Measurements from ENCODE around the gene PEX16.

Gene PEX16

DNA sequence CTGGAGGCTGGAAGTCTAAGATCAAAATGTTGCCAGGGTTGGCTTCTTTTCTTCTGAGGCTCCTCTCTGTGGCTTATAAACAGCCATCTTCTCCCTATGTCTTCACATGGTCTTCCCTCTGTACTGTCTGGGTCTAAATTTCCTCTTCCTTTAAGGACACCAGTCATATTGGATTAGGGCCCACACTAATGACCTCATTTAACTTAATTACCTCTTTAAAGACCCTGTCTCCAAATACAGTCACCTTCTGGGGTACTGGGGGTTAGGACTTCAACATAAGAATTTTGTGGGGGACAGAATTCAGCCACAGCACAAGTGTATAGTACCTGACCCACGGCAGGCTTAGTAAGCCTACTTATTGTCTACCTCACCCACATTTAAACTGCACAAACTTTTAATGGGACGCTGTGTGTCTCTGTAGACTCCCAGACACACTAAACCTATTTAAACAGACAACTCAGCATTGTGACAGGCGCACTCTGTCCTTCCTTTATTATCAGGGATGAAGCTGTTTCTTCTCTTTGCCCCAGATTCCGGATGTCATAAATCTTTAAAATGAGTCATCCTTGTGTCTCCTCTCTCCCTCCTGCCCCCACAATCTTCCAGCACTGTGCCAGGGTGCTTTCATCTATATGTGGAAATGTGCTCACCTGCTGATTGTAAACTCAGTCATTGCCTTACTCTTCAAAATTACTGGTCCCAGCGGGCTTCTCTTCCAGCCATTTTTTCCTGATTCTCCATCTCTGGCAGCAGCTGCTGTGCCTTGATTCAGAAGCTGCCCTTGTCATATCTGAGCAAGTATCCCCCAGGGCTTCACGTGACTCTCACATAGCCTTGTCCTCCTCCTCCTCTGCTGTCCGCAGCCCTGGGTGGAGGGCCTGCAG lies 37.6 kb downstream of the PEX16 start:
- DNase-seq = no peak

DNA sequence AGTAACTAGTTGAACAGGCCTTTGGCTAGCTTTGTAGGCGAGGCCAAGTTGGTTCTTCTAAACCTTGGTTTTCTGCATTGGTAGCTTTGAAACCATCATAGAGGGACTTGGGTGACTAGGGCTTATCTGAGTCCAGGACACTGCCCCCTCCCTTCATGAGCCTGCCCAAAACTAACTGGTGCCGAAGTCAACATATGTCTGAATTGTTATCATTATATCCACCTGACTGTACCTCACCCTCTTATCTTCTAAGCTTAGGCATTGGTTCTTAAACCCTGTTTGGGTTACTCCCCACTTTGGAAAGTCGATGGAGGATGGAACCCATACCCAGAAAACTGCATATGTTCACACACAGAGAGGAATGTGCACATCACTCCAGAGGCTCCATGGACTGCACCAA lies 39.8 kb downstream of the PEX16 start:
- DNase-seq = no peak

DNA sequence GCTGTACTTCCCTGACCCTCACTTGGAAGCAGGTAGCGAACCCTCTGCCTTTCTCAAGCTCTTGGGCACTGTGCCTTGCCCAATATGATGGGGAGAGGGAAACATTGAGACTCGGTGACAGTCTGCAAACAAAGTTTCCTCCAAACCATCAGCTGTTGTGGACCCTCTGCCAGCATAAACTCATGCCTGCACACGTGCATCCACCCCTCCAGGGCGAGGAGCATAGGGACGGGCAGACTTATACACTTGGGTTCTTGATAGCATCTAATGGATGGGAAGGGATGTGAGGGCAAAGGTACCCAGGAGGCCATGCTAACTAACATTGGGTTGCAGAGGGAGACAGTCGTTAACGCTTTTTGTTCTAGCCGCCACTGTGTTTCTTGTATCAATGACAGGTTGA lies 40.5 kb downstream of the PEX16 start:
- DNase-seq = no peak

DNA sequence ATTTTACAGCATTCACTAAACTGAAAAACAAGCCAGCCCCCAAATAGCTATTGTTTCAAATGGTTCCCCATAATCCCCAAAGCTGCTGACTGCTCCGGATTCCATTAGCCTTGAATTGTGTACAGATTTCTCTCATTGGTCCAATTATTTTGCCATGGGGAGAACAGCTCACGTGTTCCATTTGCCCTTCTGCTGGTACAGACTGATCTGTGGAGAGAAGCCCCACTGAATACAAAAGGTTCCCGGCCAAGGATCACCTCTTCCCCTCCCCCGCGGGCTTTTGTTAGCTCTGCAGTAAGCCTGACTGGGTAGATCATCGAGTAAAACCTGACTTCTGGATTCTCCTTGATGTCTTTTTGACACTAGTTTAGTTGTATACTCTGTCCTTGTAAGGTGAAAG lies 41.3 kb downstream of the PEX16 start:
- no peak for DNase-seq

DNA sequence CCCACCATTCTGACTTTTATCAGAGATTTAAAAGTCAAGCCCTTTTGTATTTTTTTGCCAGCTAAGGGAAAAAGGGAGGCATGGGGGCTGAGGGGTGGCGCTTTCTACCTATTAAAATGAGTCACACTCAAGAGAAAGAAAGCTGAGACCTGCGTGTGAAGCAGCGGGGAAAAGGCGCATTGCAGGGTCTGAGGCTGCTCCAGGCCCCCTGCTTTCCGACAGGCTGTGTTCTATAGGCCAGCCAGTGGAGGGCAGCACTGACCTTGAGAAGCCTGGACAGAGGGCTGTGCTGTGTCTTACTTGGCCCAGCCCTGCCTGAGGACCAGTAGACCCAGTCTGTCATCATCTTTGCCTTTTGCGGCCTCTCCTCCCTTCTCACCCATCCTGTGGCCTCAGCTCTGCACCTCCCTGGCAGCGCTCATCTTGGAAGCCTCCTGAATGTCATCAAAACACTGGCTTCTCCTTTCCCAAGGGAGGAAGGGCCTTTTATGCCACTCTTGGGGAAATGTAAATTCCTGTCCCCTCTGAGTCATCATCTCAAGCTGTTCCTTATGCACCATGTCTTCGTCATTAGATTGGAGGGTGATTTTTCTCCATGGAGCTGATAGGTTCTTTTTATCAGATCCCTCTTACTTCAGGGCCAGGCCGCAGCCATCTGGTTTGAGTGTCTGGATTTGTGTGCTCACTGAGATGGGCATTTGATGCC lies 44.9 kb downstream of the PEX16 start:
- no peak for DNase-seq

DNA sequence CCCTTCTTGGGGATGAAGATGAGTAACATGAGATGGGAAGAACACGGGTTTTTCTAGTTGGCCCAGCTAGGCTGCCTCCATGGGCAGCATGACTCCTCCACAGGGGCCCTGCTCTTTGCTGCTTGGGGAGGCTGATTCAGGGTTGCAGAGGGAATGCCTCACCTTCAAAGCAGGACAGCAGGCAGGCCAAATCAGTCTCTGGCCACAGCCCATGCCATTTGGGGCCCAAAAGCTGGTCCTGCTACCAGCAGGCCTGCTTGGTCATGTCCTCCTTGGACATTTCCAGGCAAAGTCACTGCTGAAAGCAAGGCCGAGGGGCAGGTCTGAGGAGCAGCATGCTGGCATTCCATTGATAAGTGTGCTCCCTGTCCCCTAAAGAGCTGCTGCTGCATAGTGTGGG lies 46.0 kb downstream of the PEX16 start:
- DNase-seq = no peak

DNA sequence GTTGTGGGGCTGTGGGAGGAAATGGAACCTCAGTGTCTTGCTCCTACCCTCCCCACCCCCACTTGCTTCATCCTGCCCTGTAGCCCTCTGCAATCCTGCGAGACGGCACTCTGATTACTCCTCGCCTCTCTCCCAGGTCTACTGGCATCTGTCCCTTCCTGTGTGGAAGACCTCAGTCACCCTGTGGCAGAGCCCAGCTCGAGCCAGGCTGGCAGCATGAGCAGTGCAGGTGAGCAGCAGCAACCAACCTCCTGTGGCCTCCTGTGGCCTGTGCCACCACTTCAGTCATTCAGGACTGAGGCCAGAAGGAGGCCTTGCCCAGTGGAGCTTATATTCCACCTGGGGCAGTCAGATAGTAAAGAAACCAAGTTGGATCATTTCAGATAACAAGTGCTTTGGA lies 47.0 kb downstream of the PEX16 start:
- DNase-seq = no peak

DNA sequence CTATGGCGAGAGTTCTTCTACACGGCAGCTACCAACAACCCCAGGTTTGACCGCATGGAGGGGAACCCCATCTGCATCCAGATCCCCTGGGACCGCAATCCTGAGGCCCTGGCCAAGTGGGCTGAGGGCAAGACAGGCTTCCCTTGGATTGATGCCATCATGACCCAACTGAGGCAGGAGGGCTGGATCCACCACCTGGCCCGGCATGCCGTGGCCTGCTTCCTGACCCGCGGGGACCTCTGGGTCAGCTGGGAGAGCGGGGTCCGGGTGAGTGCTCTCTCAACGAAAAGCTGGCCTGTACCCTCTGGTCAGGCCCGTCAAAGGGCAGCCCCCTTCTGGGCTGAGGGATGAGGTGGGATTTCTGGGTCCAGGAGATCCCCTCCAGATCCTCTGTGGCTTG lies 48.1 kb downstream of the PEX16 start:
- DNase-seq = no peak

DNA sequence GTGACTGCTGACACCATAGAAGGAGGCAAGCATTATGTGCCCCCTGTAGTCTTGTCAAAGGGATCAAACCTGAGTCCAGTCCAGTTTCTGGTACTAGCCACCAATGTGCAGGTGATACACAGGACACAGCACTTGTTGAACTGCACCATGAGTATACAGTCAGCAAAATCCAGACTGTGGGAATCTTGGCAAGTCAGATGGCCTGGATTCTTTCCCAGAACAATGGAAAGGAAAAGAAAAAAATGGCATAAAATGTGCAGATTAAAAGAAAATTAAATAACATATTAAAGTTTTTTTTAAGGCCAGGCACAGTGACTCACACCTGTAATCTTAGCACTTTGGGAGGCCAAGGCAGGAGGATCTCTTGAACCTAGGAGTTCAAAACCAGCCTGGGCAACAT lies 53.6 kb downstream of the PEX16 start:
- DNase-seq = no peak

DNA sequence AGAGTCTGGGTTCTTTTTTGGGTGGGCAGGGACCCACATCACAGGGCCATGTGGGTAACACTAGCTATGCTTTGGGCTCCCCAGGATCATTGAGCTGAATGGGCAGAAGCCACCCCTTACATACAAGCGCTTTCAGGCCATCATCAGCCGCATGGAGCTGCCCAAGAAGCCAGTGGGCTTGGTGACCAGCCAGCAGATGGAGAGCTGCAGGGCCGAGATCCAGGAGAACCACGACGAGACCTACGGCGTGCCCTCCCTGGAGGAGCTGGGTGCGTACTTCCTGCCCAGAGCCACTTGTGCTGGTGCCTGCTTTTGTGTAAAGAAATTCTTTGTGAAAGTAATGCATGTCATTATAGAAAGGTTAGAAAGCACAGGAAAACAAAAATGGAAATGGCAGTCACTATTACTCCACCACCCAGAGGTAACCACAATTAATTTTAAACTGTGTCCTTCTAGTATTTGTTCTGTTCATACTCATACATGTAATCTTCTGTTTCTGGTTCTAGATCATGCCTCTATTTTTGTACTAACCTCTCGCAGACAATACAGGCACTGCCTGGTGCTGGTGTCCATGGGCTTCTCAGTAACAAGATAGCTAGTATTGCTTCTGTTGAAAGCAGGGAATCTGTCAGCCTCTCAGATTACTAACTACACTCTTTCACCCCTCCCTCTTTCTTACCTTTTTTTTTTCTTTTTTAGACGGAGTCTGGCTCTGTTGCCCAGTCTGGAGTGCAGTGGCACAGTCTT lies 56.7 kb downstream of the PEX16 start:
- DNase-seq = no peak

DNA sequence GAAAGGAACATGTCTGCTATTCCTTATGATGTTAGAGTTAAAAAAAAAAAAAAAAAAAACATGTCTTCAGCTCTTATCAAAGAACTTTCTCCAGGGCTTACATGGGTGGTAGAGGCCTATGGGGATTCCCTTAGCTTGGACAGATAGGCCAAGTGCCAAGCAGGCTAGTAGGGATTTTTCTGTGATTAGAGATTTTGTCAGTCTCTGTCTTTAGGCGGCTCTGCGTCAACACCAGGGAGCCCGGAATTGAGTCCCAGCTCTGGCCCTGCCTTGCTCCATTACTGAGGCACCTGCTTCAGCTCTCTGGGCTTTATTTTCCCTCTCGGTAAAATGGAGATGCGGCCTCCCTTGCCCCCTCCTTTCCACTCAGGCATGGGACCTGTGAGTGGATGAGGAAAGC lies 57.3 kb downstream of the PEX16 start:
- no peak for DNase-seq
